Activated CD4-positive, CD25-positive, alpha-beta regulatory T cell treated with anti-CD3 and anti-CD28 coated beads, Interleukin-2, amount 50 U/mL, for 16 hours (primary cell): ENCODE data around the gene CPSF7.

ENCODE experiments used
- DNase-seq: peaks from one replicate; pipeline ENCODE4 v3.0.0-alpha.2; 2020; ENCODE audit warnings: low read depth, low spot score

Gene CPSF7

GRCh38 chr11:61357233-61357893, 72.4 kb downstream of the CPSF7 start:
- DNase-seq, result no peak

GRCh38 chr11:61356706-61357105, 73.1 kb downstream of the CPSF7 start:
- DNase-seq, result no peak

GRCh38 chr11:61354208-61354607, 75.6 kb downstream of the CPSF7 start:
- DNase-seq, result no peak

GRCh38 chr11:61353131-61354067, 76.4 kb downstream of the CPSF7 start:
- no peak for DNase-seq
